Karpas-422 (cell line): ENCODE measurements around the gene GALNT10. TPM values are rescaled to one million over a fixed set of nuclear protein-coding genes. Genes with fewer than 3 reads are reported as not detected.

Source experiments
- DNase-seq: peaks from one replicate; pipeline ENCODE4 v3.0.0-alpha.2; 2015
- H2AFZ ChIP-seq: fragments of 200-600 bp; sonication (generic); 2 replicates; pipeline ENCODE4 v1.6.1; 2014; ENCODE audit warnings: antibody characterized with exemption, low read length, mixed read lengths
- H3K27ac ChIP-seq: fragments of 200-600 bp; sonication (generic); 2 replicates; pipeline ENCODE4 v1.5.1; 2014; ENCODE audit warnings: mild to moderate bottlenecking, low read length, moderate library complexity
- H3K27me3 ChIP-seq: fragments of 200-600 bp; sonication (generic); 2 replicates; pipeline ENCODE4 v1.6.1; 2014; ENCODE audit warnings: low read length, mixed read lengths
- H3K36me3 ChIP-seq: fragments of 200-600 bp; sonication (generic); 2 replicates; pipeline ENCODE4 v1.6.1; 2014; ENCODE audit warnings: low read length, mixed read lengths; ENCODE audit not compliant: insufficient read depth
- H3K4me1 ChIP-seq: fragments of 200-600 bp; sonication (generic); 2 replicates; pipeline ENCODE4 v1.6.1; 2014; ENCODE audit warnings: mild to moderate bottlenecking, low read length, mixed read lengths
- H3K4me2 ChIP-seq: fragments of 200-600 bp; sonication (generic); 2 replicates; pipeline ENCODE4 v1.6.1; 2014; ENCODE audit warnings: low read length, low read depth, mild to moderate bottlenecking; ENCODE audit not compliant: poor library complexity, severe bottlenecking
- H3K4me3 ChIP-seq: fragments of 200-600 bp; sonication (generic); 2 replicates; pipeline ENCODE4 v1.5.1; 2014; ENCODE audit warnings: mild to moderate bottlenecking, antibody characterized with exemption, low read length, mixed read lengths
- H3K79me2 ChIP-seq: fragments of 200-600 bp; sonication (generic); 2 replicates; pipeline ENCODE4 v1.6.1; 2014; ENCODE audit warnings: mild to moderate bottlenecking, low read length, mixed read lengths
- H3K9ac ChIP-seq: fragments of 200-600 bp; sonication (generic); 2 replicates; pipeline ENCODE4 v1.6.0; 2014; ENCODE audit warnings: low read length
- H3K9me2 ChIP-seq: fragments of 200-600 bp; sonication (generic), shearing (Covaris generic); replicated peaks from 2 replicates; pipeline ENCODE4 v1.6.0; 2014; ENCODE audit warnings: mild to moderate bottlenecking, low read length, moderate library complexity; ENCODE audit not compliant: insufficient read depth
- H3K9me3 ChIP-seq: fragments of 300-700, 200-600 bp; sonication (generic); 2 replicates; pipeline ENCODE4 v1.6.1; 2014; ENCODE audit warnings: low read length, mixed read lengths
- H4K20me1 ChIP-seq: fragments of 200-600 bp; sonication (generic); 2 replicates; pipeline ENCODE4 v1.6.1; 2014; ENCODE audit warnings: mild to moderate bottlenecking, antibody characterized with exemption, low read length, low read depth; ENCODE audit not compliant: insufficient read depth
- total RNA-seq: library from RNA; depleted of rRNA; stranded (reverse); fragments of >200 nt; shearing (Covaris generic); gene quantifications from 2 replicates; pipeline ENCODE4 v1.2.3, GENCODE V29; 2014; ENCODE audit warnings: low replicate concordance

GALNT10 gene
- total RNA-seq, 1 experiment from 2014 or later: 3.6 TPM

DNA sequence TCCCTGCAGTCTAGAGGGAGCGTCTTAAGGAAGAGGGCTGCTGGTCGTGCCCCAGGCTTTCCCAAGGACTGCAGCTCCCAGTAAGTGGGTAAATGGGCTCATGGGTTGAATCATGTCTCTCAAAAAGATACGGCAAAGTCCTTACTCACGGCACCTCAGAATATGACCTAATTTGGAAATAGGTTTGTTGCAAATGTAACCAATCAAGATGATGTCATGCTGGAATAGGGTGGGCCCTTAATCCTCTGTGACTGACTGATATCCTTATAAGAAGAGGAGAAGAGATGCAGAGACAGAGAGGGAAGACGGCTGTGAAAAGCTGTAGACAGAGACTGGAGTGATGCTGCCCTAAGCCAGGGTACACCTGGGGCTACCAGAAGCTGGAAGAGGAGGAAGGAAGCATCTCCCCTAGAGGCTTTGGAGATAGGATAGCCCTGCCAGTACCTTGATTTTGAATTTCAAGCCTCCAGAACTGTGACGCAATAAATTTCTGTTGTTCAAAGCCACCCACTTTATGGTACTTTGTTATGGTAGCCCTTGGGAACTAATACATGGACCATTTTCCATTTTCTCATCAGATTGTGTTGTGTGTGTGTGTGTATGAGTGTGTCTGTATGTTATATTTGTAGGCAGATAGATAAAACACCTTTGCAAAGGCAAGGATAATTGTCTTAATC lies 15.0 kb downstream of the GALNT10 start:
- Histone ChIP-seq H3K27ac (no peak overlapping the region), H2AFZ (no peak overlapping the region), H3K79me2 (no peaks in the 10 kb centered on the region), H3K9ac (no peak overlapping the region), H3K4me2 (no peak overlapping the region), H3K9me3 (no peaks in the 10 kb centered on the region), H3K9me2 (no peaks in the 10 kb centered on the region), H3K36me3 (no peaks in the 10 kb centered on the region), H3K27me3 (no peaks in the 10 kb centered on the region), H3K4me1 (no peaks in the 10 kb centered on the region), H3K4me3 (no peak overlapping the region), H4K20me1 (0 out of 2 replicates have a peak, but pooled peaks cover 9% of the 10 kb centered on the region)
- no peak for DNase-seq

GRCh38 chr5:154206311-154206710 lies 15.8 kb downstream of the GALNT10 start:
- no peaks in the 10 kb centered on the region for H3K79me2 ChIP-seq
- no peak for DNase-seq

DNA sequence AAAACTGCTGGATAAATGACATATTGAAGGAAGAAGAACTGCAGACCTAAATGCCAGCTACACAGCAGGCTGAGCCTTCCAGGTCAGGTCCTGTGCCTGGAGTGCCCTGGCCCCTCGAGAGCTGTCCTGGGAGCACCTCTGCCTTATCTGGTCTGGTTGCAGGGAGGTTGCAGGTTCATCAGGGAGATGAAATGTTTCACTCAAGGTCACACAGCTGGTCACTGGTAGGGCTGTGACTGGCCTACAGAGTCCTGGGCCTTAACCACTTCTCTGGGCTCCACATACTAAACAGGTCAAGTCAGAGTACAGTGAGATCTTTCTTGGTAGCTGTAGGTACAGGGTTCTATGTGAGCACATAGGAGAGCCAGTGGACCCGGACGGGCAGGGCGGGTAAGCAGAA lies 16.7 kb downstream of the GALNT10 start:
- H3K4me1 ChIP-seq: no peaks in the 10 kb centered on the region
- no peak for DNase-seq
- no peaks in the 10 kb centered on the region for H3K36me3 ChIP-seq
- H3K9me3 ChIP-seq: no peaks in the 10 kb centered on the region
- H3K27me3 ChIP-seq: no peaks in the 10 kb centered on the region
- no peak overlapping the region for H3K27ac ChIP-seq
- no peak overlapping the region for H3K9ac ChIP-seq
- H4K20me1 ChIP-seq: 0 out of 2 replicates have a peak, but pooled peaks cover 12% of the 10 kb centered on the region
- H2AFZ ChIP-seq: no peak overlapping the region
- no peaks in the 10 kb centered on the region for H3K9me2 ChIP-seq
- H3K4me2 ChIP-seq: no peak overlapping the region
- no peak overlapping the region for H3K4me3 ChIP-seq
- no peaks in the 10 kb centered on the region for H3K79me2 ChIP-seq

More at GRCh38 chr5:154206311-154206710, 15.8 kb downstream of the GALNT10 start:
- H3K27ac ChIP-seq: no peak overlapping the region
- 0 out of 2 replicates have a peak, but pooled peaks cover 10% of the 10 kb centered on the region for H4K20me1 ChIP-seq
- H3K4me1 ChIP-seq: no peaks in the 10 kb centered on the region
- H3K4me2 ChIP-seq: no peak overlapping the region
- H3K9me3 ChIP-seq: no peaks in the 10 kb centered on the region
- no peaks in the 10 kb centered on the region for H3K36me3 ChIP-seq
- no peak overlapping the region for H2AFZ ChIP-seq
- no peak overlapping the region for H3K9ac ChIP-seq
- H3K9me2 ChIP-seq: no peaks in the 10 kb centered on the region
- H3K27me3 ChIP-seq: no peaks in the 10 kb centered on the region
- no peak overlapping the region for H3K4me3 ChIP-seq

DNA sequence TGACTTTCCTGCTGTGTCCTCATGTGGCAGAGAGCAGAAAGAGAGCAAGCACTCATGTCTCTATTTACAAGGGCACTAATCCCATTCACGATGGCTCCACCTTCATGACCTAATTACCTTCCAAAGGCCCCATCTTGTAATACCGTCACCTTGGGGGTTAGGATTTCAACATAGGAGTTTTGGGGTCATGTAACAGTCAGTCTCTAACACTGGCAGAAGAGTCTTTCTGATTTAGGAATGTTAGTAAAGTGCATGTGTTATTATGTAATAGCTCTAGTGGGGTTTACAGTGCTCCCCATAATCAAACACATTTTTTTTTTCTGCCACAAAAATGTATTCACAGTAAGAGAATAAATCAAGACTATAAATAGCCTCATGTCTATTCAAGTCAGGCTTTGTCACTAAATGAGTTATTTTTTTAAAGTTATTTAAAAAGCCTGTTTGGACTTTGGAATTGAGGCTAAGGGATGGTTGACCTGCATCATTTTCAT lies 19.1 kb downstream of the GALNT10 start:
- Histone ChIP-seq H2AFZ (no peak overlapping the region), H3K79me2 (no peaks in the 10 kb centered on the region), H4K20me1 (0 out of 2 replicates have a peak, but pooled peaks cover 9% of the 10 kb centered on the region), H3K9me3 (no peaks in the 10 kb centered on the region), H3K4me1 (no peaks in the 10 kb centered on the region), H3K36me3 (no peaks in the 10 kb centered on the region), H3K27me3 (no peaks in the 10 kb centered on the region), H3K9ac (no peak overlapping the region), H3K9me2 (no peaks in the 10 kb centered on the region), H3K4me3 (no peak overlapping the region), H3K27ac (no peak overlapping the region), H3K4me2 (no peak overlapping the region)
- no peak for DNase-seq

GRCh38 chr5:154210163-154210562 lies 19.6 kb downstream of the GALNT10 start:
- Histone ChIP-seq H3K9me2 (no peaks in the 10 kb centered on the region), H3K4me2 (no peak overlapping the region), H2AFZ (no peak overlapping the region), H3K9ac (no peak overlapping the region), H4K20me1 (0 out of 2 replicates have a peak, but pooled peaks cover 9% of the 10 kb centered on the region), H3K27me3 (no peaks in the 10 kb centered on the region), H3K4me1 (no peaks in the 10 kb centered on the region), H3K9me3 (no peaks in the 10 kb centered on the region), H3K36me3 (no peaks in the 10 kb centered on the region), H3K27ac (no peak overlapping the region), H3K79me2 (no peaks in the 10 kb centered on the region), H3K4me3 (no peak overlapping the region)
- DNase-seq: no peak

GRCh38 chr5:154211641-154212390 lies 21.3 kb downstream of the GALNT10 start:
- no peak overlapping the region for H3K4me2 ChIP-seq
- 0 out of 2 replicates have a peak, but pooled peaks cover 4% of the 10 kb centered on the region for H4K20me1 ChIP-seq
- no peak overlapping the region for H2AFZ ChIP-seq
- no peak overlapping the region for H3K9ac ChIP-seq
- H3K9me2 ChIP-seq: no peaks in the 10 kb centered on the region
- H3K27me3 ChIP-seq: no peaks in the 10 kb centered on the region
- DNase-seq: no peak
- H3K36me3 ChIP-seq: no peaks in the 10 kb centered on the region
- no peaks in the 10 kb centered on the region for H3K79me2 ChIP-seq
- no peak overlapping the region for H3K4me3 ChIP-seq
- H3K4me1 ChIP-seq: no peaks in the 10 kb centered on the region
- no peaks in the 10 kb centered on the region for H3K9me3 ChIP-seq
- no peak overlapping the region for H3K27ac ChIP-seq

- H4K20me1 ChIP-seq: 0 out of 2 replicates have a peak, but pooled peaks cover 3% of the 10 kb centered on the region
- no peak overlapping the region for H2AFZ ChIP-seq
- no peak overlapping the region for H3K4me2 ChIP-seq
- no peak overlapping the region for H3K4me3 ChIP-seq
- no peak overlapping the region for H3K27ac ChIP-seq
- H3K36me3 ChIP-seq: no peaks in the 10 kb centered on the region
- DNase-seq: no peak
- no peaks in the 10 kb centered on the region for H3K9me2 ChIP-seq
- H3K9me3 ChIP-seq: no peaks in the 10 kb centered on the region
- H3K79me2 ChIP-seq: no peaks in the 10 kb centered on the region
- H3K27me3 ChIP-seq: no peaks in the 10 kb centered on the region
- no peaks in the 10 kb centered on the region for H3K4me1 ChIP-seq
- H3K9ac ChIP-seq: no peak overlapping the region
Observed at GRCh38 chr5:154213592-154213991, 23.1 kb downstream of the GALNT10 start.

DNA sequence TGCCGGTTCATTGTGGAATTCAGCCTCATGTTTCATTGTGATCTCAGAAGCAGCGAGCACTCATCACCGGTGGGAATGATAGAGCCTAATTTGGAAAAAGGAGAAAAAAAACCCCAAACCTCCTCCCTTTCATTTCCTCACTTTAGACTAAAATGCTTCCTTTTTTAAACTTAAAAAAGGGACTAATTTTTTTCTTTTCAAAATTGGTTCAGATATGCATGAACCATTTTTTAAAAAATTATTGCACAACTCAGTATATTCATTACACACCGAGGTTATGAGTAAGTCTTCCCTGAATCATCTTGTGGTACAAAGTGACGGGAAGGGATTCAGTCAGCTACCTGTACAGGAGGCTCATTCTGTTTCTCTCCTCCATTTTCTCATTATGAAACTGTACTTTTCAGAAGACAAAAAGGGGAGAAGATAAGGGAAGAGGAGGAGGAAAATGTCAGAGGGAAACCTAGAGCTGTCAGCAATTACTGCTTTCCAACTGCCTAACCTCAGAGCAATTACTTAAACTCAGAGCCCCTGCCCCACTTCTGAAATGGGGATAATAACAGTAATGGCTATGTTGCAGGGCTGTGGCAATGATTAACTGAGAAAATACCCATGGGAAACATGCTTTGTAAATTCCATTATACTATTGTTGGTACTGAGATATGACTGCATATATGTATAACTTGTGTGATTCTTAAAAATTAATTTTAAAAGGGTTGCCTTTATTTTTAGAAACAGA lies 24.0 kb downstream of the GALNT10 start:
- Histone ChIP-seq H4K20me1 (0 out of 2 replicates have a peak, but pooled peaks cover 3% of the 10 kb centered on the region), H3K4me3 (no peak overlapping the region), H3K36me3 (no peaks in the 10 kb centered on the region), H3K79me2 (no peaks in the 10 kb centered on the region), H3K4me2 (no peak overlapping the region), H3K9ac (no peak overlapping the region), H2AFZ (no peak overlapping the region), H3K9me3 (no peaks in the 10 kb centered on the region), H3K4me1 (no peaks in the 10 kb centered on the region), H3K9me2 (no peaks in the 10 kb centered on the region), H3K27ac (no peak overlapping the region), H3K27me3 (no peaks in the 10 kb centered on the region)
- no peak for DNase-seq
